Activated T-cell treated with anti-CD3 and anti-CD28 coated beads, Interleukin-2, amount 50 U/mL, for 72 hours (primary cell): Measurements from ENCODE around the gene YBX1. TPM values are rescaled to one million over a fixed set of nuclear protein-coding genes. Genes with fewer than 3 reads are reported as not detected.
"Not testable (repeated sequence)": the region's sequence is repeated elsewhere in the genome, so short reads cannot be mapped to it uniquely, and the experiment has no call there.

ENCODE experiments used
- ATAC-seq, 2 donors: fragments of 150-1000 bp; cut with Tn5 transposase; replicated peaks in 1 of 2; 2 replicates each; pipeline ENCODE4 v1.10.0; 2021; ENCODE audit warnings: moderate library complexity in 2 of 2, mild to moderate bottlenecking in 1 of 2
- DNase-seq, 2 donors: peaks; one replicate each; pipeline ENCODE4 v3.0.0; 2021 to 2022; ENCODE audit warnings: mixed read lengths in 1 of 2
- H3K27ac Mint-ChIP-seq: one replicate; pipeline ENCODE4 v1.8.0; 2022; ENCODE audit warnings: mild to moderate bottlenecking, moderate library complexity, mixed read lengths
- H3K27me3 Mint-ChIP-seq: one replicate; pipeline ENCODE4 v1.8.0; 2022; ENCODE audit warnings: low read depth, mixed read lengths
- H3K36me3 Mint-ChIP-seq, 2 donors: one replicate each; pipeline ENCODE4 v1.8.0; 2022; ENCODE audit warnings: mixed read lengths in 2 of 2, mild to moderate bottlenecking in 1 of 2; ENCODE audit not compliant: insufficient read depth in 2 of 2
- H3K4me1 Mint-ChIP-seq: one replicate; pipeline ENCODE4 v1.8.0; 2022; ENCODE audit warnings: low read depth, mixed read lengths
- H3K4me3 Mint-ChIP-seq, 2 donors: one replicate each; pipeline ENCODE4 v1.8.0; 2022; ENCODE audit warnings: mild to moderate bottlenecking in 2 of 2, mixed read lengths in 2 of 2, moderate library complexity in 2 of 2
- H3K9me3 Mint-ChIP-seq, 2 donors: one replicate each; pipeline ENCODE4 v1.8.0; 2022; ENCODE audit warnings: mixed read lengths in 2 of 2
- total RNA-seq, 2 donors: library from RNA; stranded (reverse); gene quantifications; one replicate each; pipeline ENCODE4 v1.2.3, GENCODE V29; 2022

Gene YBX1
- total RNA-seq, 2 donors from 2014 or later, result 486 to 615 TPM

DNA sequence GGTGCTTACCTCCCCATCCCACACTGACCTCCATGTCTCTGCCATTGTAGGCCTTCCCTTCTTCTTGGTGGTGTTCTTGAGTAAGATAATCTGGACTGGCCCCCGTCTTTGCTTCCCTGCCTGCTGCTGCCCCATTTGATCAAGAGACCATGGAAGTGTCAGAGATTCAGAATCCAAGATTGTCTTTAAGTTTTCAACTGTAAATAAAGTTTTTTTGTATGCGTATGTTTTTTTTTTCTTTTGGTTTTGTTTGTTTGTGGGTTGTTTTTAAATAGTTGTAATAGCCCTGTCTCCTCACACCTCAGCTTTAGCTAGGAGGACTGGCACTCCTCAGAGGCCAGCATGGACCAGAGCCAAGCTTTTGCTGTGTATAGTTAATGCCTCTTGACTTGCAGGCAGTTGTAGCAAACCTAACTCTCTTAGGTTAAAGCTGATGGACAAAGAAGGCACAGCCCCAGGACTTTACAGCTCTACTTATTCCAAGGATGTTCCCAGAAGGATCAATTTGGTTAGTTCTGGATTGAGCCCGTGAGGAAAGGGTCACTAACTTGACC lies 5.6 kb upstream of the YBX1 start:
- DNase-seq (no peak), ATAC-seq (no peak)
- no peaks in the 10 kb centered on the region for H3K27me3 Mint-ChIP-seq
- H3K4me1 Mint-ChIP-seq, result peaks cover 17% of the 10 kb centered on the region
- no peak overlapping the region for H3K4me3 Mint-ChIP-seq
- no peak overlapping the region for H3K27ac Mint-ChIP-seq
- H3K9me3 Mint-ChIP-seq, result no peaks in the 10 kb centered on the region
- H3K36me3 Mint-ChIP-seq, result peaks cover 5 to 6% of the 10 kb centered on the region in 2 donors

- Mint-ChIP-seq H3K27ac (no peak overlapping the region), H3K4me1 (peaks cover 25% of the 10 kb centered on the region), H3K4me3 (peak overlapping the region in 1 of 2 donors; percentile 98), H3K36me3 (peaks cover 14 to 19% of the 10 kb centered on the region in 2 donors), H3K9me3 (no peaks in the 10 kb centered on the region), H3K27me3 (no peaks in the 10 kb centered on the region)
- no peak for DNase-seq
- ATAC-seq, result no peak
Measured at GRCh38 chr1:42679364-42679983, 2.7 kb upstream of the YBX1 start.

GRCh38 chr1:42680055-42680454 lies 2.2 kb upstream of the YBX1 start:
- DNase-seq, result no peak
- Mint-ChIP-seq H3K4me3 (peak overlapping the region; percentile 94 to 98), H3K27ac (no peak overlapping the region), H3K4me1 (peaks cover 30% of the 10 kb centered on the region), H3K27me3 (no peaks in the 10 kb centered on the region), H3K36me3 (peaks cover 18 to 22% of the 10 kb centered on the region in 2 donors), H3K9me3 (no peaks in the 10 kb centered on the region)
- no peak for ATAC-seq

GRCh38 chr1:42680921-42681683 lies 1.1 kb upstream of the YBX1 start:
- H3K4me1 Mint-ChIP-seq, result peaks cover 41% of the 10 kb centered on the region
- no peak for ATAC-seq

GRCh38 chr1:42682484-42682738 lies 193 bp downstream of the YBX1 start:
- Mint-ChIP-seq H3K4me3 (peak overlapping the region; percentile 94 to 98), H3K4me1 (peaks cover 54% of the 10 kb centered on the region), H3K27ac (peak overlapping the region; percentile 96), H3K36me3 (peaks cover 16 to 20% of the 10 kb centered on the region in 2 donors)
- not testable (repeated sequence) for H3K27me3 Mint-ChIP-seq, DNase-seq, H3K9me3 Mint-ChIP-seq
- ATAC-seq, result peak; percentile 21 to 31

More at GRCh38 chr1:42680921-42681683, 1.1 kb upstream of the YBX1 start:
- peak overlapping the region; percentile 96 for H3K27ac Mint-ChIP-seq
- H3K36me3 Mint-ChIP-seq, result peaks cover 18 to 20% of the 10 kb centered on the region in 2 donors
- no peaks in the 10 kb centered on the region for H3K27me3 Mint-ChIP-seq
- H3K4me3 Mint-ChIP-seq, result peak overlapping the region; percentile 94 to 98
- DNase-seq, result peak in 1 of 2 donors; percentile 12
- no peaks in the 10 kb centered on the region for H3K9me3 Mint-ChIP-seq

DNA sequence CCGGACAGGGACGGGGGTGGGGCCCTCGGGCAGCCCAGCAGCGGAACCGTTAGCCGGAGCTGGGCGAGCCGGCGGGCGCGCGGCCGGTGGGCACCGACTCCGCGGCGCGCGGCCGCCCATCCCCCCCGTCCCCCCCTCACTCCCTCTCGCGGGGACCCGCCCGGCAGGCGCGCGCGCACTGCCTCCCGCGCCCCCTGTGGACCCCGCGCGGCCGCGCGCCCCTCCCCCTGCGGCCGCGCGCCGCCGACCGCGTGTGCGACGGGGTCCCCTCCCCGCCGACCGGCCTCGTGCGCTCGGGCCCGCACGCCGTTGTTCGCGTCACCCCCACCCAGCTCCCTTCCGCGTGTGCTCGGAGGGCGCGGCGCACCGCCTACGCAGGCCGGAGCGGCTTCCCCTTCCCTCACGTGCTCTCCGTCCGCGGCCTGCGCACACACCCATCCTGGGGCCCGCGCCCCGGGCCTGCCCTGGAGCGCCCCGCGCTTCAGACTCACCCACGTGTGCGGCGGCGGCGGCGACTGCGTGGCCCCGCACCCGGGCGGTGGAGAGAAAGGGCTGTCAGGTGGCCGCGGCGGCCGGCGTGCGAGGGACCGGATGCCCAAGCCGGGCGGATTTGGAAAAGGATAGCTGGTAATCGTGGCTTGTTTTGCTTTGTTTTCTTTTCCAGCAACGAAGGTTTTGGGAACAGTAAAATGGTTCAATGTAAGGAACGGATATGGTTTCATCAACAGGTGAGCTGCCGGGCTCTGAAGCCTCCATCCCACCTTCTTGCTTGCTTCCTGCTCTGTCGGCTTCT lies 717 bp downstream of the YBX1 start:
- ATAC-seq (peak; percentile 39 to 50), DNase-seq (peak; percentile 75 to 77)
- H3K9me3 Mint-ChIP-seq, result no peaks in the 10 kb centered on the region
- peak overlapping the region; percentile 95 to 99 for H3K4me3 Mint-ChIP-seq
- H3K27me3 Mint-ChIP-seq, result no peaks in the 10 kb centered on the region
- peak overlapping the region; percentile 99 for H3K27ac Mint-ChIP-seq
- peaks cover 16 to 20% of the 10 kb centered on the region in 2 donors for H3K36me3 Mint-ChIP-seq
- H3K4me1 Mint-ChIP-seq, result peaks cover 59% of the 10 kb centered on the region

- Mint-ChIP-seq H3K4me3 (peak overlapping the region; percentile 95 to 99), H3K27me3 (no peaks in the 10 kb centered on the region), H3K9me3 (no peaks in the 10 kb centered on the region), H3K4me1 (peaks cover 71% of the 10 kb centered on the region), H3K36me3 (peaks cover 18 to 21% of the 10 kb centered on the region in 2 donors), H3K27ac (peak overlapping the region; percentile 99)
- ATAC-seq (no peak), DNase-seq (peak; percentile 7 to 15)
Measured at GRCh38 chr1:42684139-42684538, 1.9 kb downstream of the YBX1 start.

GRCh38 chr1:42686418-42686817 lies 4.2 kb downstream of the YBX1 start:
- no peak for DNase-seq

GRCh38 chr1:42689912-42690311 lies 7.7 kb downstream of the YBX1 start:
- Mint-ChIP-seq H3K4me1 (peaks cover 95% of the 10 kb centered on the region), H3K9me3 (no peaks in the 10 kb centered on the region), H3K36me3 (peaks cover 5 to 17% of the 10 kb centered on the region in 2 donors), H3K27me3 (no peaks in the 10 kb centered on the region), H3K27ac (peak overlapping the region; percentile 75), H3K4me3 (peak overlapping the region; percentile 33 to 54)
- DNase-seq, result no peak
- no peak for ATAC-seq

More at GRCh38 chr1:42686418-42686817, 4.2 kb downstream of the YBX1 start:
- H3K4me1 Mint-ChIP-seq, result peaks cover 77% of the 10 kb centered on the region
- H3K36me3 Mint-ChIP-seq, result peaks cover 18 to 24% of the 10 kb centered on the region in 2 donors
- peak overlapping the region; percentile 86 for H3K27ac Mint-ChIP-seq
- no peaks in the 10 kb centered on the region for H3K9me3 Mint-ChIP-seq
- no peak for ATAC-seq
- H3K4me3 Mint-ChIP-seq, result peak overlapping the region; percentile 63 to 71
- no peaks in the 10 kb centered on the region for H3K27me3 Mint-ChIP-seq

- H3K9me3 Mint-ChIP-seq, result no peaks in the 10 kb centered on the region
- peak; percentile 59 to 71 for ATAC-seq
- peak in 1 of 2 donors; percentile 13 for DNase-seq
- H3K27me3 Mint-ChIP-seq, result no peaks in the 10 kb centered on the region
- peak overlapping the region; percentile 75 for H3K27ac Mint-ChIP-seq
- H3K36me3 Mint-ChIP-seq, result peaks cover 5 to 21% of the 10 kb centered on the region in 2 donors
- H3K4me3 Mint-ChIP-seq, result peak overlapping the region; percentile 32 to 66
- H3K4me1 Mint-ChIP-seq, result peaks cover 91% of the 10 kb centered on the region
Measured at GRCh38 chr1:42690477-42691156, 8.4 kb downstream of the YBX1 start.

DNA sequence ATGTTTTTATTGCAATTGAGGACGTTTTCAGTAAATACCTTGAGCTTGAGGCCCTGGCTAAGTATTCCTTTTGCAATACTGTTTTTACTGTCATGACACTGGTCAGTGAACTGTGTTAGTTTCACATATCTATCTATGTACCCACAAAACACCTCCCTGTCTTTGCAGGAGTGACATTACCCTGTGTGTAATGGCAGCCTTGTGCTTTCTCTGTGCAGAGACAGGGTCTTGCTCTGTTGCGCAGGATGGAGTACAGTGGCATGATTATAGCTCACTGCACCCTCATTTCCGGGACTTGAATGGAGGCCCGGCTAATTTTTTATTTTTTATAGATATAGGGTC lies 8.9 kb downstream of the YBX1 start:
- Mint-ChIP-seq H3K27ac (peak overlapping the region; percentile 50), H3K4me1 (peaks cover 86% of the 10 kb centered on the region), H3K4me3 (peak overlapping the region; percentile 32 to 66), H3K36me3 (peaks cover 7 to 26% of the 10 kb centered on the region in 2 donors), H3K27me3 (no peaks in the 10 kb centered on the region), H3K9me3 (no peaks in the 10 kb centered on the region)
- ATAC-seq, result peak in 1 of 2 donors; percentile 37
- no peak for DNase-seq

DNA sequence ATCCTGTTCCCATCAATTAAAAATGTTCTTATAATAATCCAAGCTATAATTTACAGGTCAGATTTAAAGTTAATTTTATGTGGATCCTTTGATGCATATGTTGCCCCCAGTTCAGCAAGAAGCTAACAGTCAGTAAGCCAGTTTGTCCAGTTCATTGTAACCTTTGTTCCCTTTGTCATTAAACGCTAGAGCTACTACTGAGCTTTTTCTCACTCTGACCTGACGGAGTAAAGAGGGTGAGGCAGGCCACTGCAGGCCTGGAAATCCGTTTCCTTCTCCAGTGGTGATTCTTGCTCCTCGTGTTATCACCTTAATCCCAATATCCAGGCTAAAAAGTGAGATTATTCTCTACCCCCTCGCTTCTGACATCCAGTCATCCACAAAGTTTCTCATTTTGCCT lies 10.2 kb downstream of the YBX1 start:
- Mint-ChIP-seq H3K4me1 (peaks cover 73% of the 10 kb centered on the region), H3K4me3 (peak overlapping the region in 1 of 2 donors; percentile 3), H3K9me3 (no peaks in the 10 kb centered on the region), H3K36me3 (peaks cover 11 to 33% of the 10 kb centered on the region in 2 donors), H3K27me3 (no peaks in the 10 kb centered on the region), H3K27ac (peak overlapping the region; percentile 67)
- ATAC-seq (no peak), DNase-seq (no peak)
